ACC112 (cell line): Measurements from ENCODE around the gene CCZ1.
"Not testable (repeated sequence)": the region's sequence is repeated elsewhere in the genome, so short reads cannot be mapped to it uniquely, and the experiment has no call there.

Experiments
- H2AFZ ChIP-seq: fragments of 200-600 bp; sonication (generic); one replicate; pipeline ENCODE4 v1.6.0; 2017; ENCODE audit warnings: antibody characterized with exemption, low read length; ENCODE audit not compliant: unreplicated experiment
- H3K27ac ChIP-seq: fragments of 200-600 bp; sonication (generic); 2 replicates; pipeline ENCODE4 v1.5.1; 2014; ENCODE audit warnings: low read depth, mild to moderate bottlenecking, antibody characterized with exemption, low read length, moderate library complexity
- H3K27me3 ChIP-seq: fragments of 200-600 bp; sonication (generic); 2 replicates; pipeline ENCODE4 v1.6.1; 2014; ENCODE audit warnings: mild to moderate bottlenecking, antibody characterized with exemption, low read length, moderate library complexity, mixed read lengths; ENCODE audit not compliant: insufficient read depth
- H3K36me3 ChIP-seq: fragments of 200-600 bp; sonication (generic); 2 replicates; pipeline ENCODE4 v1.6.1; 2016; ENCODE audit warnings: mild to moderate bottlenecking, antibody characterized with exemption, low read length, moderate library complexity, mixed read lengths; ENCODE audit not compliant: insufficient read depth
- H3K4me1 ChIP-seq: fragments of 200-600 bp; sonication (generic); one replicate; pipeline ENCODE4 v1.6.1; 2016; ENCODE audit warnings: low read length, mixed read lengths; ENCODE audit not compliant: insufficient read depth, unreplicated experiment, control insufficient read depth
- H3K4me3 ChIP-seq: fragments of 200-600 bp; sonication (generic); 2 replicates; pipeline ENCODE4 v1.5.1; 2014; ENCODE audit warnings: mild to moderate bottlenecking, low read depth, low read length
- H3K79me2 ChIP-seq: fragments of 200-600 bp; sonication (generic); one replicate; pipeline ENCODE4 v1.6.0; 2016; ENCODE audit warnings: low read length; ENCODE audit not compliant: control insufficient read depth, unreplicated experiment, insufficient read depth

The CCZ1 gene

DNA sequence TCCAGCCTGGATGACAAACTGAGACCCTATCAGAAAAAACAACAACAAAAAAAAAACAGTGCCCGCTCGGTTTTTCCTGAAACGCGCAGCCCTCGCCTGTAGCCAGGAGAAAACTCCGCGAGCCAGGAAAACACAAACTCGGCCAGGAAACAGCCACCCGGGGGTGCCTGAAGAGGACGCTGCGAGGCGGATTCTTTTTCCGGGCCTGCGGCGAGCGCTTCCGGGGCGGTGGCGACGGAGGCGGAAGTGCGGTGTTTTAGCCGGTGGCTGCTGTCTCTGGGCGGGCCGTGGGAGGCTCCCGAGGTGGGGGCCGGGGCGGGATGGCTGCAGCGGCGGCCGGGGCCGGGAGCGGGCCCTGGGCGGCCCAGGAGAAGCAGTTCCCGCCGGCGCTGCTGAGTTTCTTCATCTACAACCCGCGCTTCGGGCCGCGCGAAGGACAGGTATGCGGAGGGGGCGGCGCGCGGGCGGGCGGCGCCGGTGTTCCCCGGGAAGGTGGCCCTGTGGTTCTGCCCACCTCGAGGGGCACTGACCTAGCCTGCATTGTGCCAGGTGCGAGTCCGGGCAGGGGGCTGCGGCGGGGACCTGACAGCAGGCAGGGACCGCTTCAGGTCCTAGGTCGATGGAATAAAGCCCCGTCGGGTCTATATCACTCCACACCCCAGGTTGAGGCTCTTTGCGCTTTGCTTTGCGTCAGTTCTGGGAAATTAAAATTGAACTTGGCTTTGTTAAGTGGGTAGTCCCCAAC is at the start of gene CCZ1:
CCZ1 (plus strand) TSS at position 254 of the 745 bp plus-strand sequence; CDS start at position 321, 67 bp downstream.
- H3K79me2 ChIP-seq, H3K27ac ChIP-seq, H3K36me3 ChIP-seq, H3K4me1 ChIP-seq, H2AFZ ChIP-seq, H3K27me3 ChIP-seq: not testable (repeated sequence)
- peak within 1 kb of the TSS; percentile 66 for H3K4me3 ChIP-seq

- Histone ChIP-seq H3K4me1 (peaks cover 3% of the 10 kb centered on the region), H2AFZ (no peak overlapping the region), H3K79me2 (no peaks in the 10 kb centered on the region), H3K4me3 (no peak overlapping the region), H3K27ac (no peak overlapping the region), H3K27me3 (no peaks in the 10 kb centered on the region), H3K36me3 (no peaks in the 10 kb centered on the region)
These were observed 47.6 kb upstream of the CCZ1 start for GRCh38 chr7:5850944-5851343.

- Histone ChIP-seq H3K4me1 (peaks cover 2% of the 10 kb centered on the region), H3K36me3 (no peaks in the 10 kb centered on the region), H3K79me2 (no peaks in the 10 kb centered on the region), H3K4me3 (no peak overlapping the region), H2AFZ (no peak overlapping the region), H3K27me3 (no peaks in the 10 kb centered on the region), H3K27ac (no peak overlapping the region)
These were observed 43.8 kb upstream of the CCZ1 start for GRCh38 chr7:5854738-5855137.

DNA sequence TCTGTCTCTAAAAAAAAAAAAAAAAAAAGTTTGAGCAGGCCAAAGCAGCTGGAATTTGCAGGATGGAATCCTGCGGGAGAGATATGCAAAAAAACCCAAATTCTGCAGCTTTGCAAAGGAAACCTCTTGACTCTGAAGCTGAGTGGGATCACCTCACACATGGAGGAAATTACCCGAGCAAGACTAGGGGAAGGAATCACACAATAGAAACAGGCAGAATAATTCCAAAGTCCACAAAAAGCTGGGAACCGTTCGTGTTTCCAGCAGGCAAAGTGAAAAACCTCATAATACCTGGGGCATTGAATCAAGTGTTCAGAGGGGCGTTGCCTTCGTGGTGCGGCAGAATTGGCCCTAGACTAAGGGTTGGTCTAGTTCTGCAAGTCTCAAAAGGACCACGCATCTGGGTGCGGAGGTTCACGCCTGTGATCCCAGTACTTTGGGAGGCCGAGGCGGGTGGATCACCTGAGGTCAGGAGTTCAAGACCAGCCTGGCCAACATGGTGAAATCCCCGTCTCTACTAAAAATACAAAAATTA is 41.4 kb upstream of the CCZ1 start:
- H3K27ac ChIP-seq, H3K36me3 ChIP-seq, H3K27me3 ChIP-seq, H2AFZ ChIP-seq, H3K4me3 ChIP-seq, H3K4me1 ChIP-seq, H3K79me2 ChIP-seq: not testable (repeated sequence)

DNA sequence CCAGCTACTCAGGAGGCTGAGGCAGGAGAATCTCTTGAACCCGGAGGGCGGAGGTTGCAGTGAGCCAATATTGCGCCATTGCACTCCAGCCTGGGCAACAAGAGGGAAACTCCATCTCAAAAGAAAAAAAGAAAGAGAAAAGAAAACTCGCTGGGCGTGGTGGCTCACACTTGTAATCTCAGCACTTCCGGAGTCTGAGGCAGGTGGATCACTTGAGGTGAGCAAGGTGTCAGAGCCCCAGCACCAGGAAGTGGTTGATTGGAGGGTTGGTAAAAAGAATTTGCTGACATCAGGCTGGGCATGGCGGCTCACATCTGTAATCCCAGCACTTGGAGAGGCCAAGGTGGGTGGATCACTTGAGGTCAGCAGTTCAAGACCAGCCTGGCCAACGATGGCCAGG is 40.0 kb upstream of the CCZ1 start:
- not testable (repeated sequence) for H3K27me3 ChIP-seq

DNA sequence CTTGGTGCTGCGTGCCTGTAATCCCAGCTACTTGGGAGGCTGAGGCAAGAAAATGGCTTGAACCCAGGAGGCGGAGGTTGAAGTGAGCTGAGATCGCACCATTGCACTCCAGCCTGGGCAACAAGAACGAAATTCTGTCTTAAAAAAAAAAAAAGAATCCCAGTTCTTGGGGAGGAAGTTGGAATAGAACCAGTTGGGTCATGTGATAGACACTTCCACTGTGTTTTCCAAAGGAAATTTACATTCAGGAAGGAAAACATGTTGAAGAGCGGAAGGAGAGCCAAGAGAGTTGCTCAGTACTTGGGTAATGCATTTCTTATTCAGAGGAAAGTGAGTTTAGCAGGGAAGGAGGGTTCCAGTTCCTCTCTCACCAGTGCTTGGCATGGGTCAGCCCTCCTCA is 37.3 kb upstream of the CCZ1 start:
- H2AFZ ChIP-seq, H3K36me3 ChIP-seq, H3K4me3 ChIP-seq, H3K79me2 ChIP-seq, H3K27me3 ChIP-seq, H3K4me1 ChIP-seq, H3K27ac ChIP-seq: not testable (repeated sequence)

More for the DNA sequence above, 40.0 kb upstream of the CCZ1 start:
- not testable (repeated sequence) for H3K79me2 ChIP-seq, H3K4me3 ChIP-seq, H2AFZ ChIP-seq, H3K36me3 ChIP-seq, H3K4me1 ChIP-seq, H3K27ac ChIP-seq

DNA sequence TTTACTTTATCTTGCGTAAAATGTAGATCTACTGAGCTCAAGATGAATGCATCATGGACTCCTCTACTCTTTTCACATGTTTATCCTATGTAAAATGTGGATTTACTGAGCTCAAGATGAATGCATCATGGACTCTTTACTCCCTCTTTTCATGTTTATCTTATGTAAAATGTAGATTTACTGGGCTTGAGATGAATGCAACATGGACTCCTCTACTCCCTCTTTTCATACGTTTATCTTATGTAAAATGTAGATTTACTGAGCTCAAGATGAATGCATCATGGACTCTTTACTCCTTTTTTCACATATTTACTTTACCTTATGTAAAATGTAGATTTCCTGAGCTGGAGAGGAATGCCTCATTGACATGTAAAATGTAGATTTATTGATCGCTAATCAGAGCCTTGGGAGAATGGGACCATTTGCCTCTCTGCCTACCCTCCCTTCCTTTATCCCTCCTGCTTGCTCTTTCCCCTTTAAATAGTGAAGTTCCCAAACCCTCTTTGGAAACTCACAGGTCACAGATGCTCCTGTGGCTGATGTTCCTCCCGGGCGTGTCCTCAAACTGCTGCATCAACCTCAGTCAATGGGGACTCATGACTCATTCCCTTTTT is 35.7 kb upstream of the CCZ1 start:
- not testable (repeated sequence) for H3K79me2 ChIP-seq, H3K4me3 ChIP-seq, H3K36me3 ChIP-seq, H3K27ac ChIP-seq, H2AFZ ChIP-seq, H3K4me1 ChIP-seq
- H3K27me3 ChIP-seq: 0 out of 2 replicates have a peak, but pooled peaks cover 11% of the 10 kb centered on the region

DNA sequence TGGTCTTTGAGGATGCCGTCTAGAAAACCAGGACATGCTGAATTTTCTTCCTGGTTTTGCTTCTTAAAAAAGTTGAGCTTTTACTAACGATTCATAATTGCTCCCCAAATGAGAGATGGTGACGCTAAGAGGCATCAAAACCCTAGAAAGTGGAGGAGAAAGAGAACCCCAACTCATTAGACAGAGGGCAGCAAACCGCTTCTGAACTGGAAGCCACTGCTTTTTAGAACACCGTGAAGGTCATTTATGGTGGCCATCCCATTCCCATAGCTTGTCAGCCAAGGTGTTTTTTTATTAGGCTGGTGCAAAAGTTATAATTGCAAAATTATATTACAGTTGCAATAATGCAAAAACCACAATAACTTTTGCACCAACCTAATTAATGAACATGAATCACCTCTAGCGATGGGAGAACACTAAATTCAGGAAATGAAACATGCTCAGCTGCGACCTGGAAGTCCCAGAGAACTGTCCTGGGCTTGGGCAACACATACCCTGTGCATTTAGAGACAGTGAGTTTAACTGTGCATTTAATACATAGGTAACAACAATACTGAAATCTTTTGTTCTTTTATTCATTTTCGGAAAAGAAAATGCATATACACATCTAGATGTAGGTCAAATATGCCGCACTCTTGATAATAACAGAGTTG is 33.1 kb upstream of the CCZ1 start:
- 0 out of 2 replicates have a peak, but pooled peaks cover 11% of the 10 kb centered on the region for H3K27me3 ChIP-seq
- not testable (repeated sequence) for H3K4me1 ChIP-seq, H3K36me3 ChIP-seq, H3K27ac ChIP-seq, H3K4me3 ChIP-seq, H3K79me2 ChIP-seq, H2AFZ ChIP-seq

GRCh38 chr7:5867060-5867459 is 31.5 kb upstream of the CCZ1 start:
- no peak overlapping the region for H3K4me3 ChIP-seq

GRCh38 chr7:5868928-5869341 is 29.6 kb upstream of the CCZ1 start:
- not testable (repeated sequence) for H2AFZ ChIP-seq, H3K4me1 ChIP-seq, H3K36me3 ChIP-seq, H3K4me3 ChIP-seq, H3K27ac ChIP-seq, H3K79me2 ChIP-seq
- H3K27me3 ChIP-seq: 0 out of 2 replicates have a peak, but pooled peaks cover 11% of the 10 kb centered on the region

More at GRCh38 chr7:5867060-5867459, 31.5 kb upstream of the CCZ1 start:
- H3K27ac ChIP-seq: no peak overlapping the region
- no peak overlapping the region for H2AFZ ChIP-seq
- no peaks in the 10 kb centered on the region for H3K36me3 ChIP-seq
- H3K4me1 ChIP-seq: no peaks in the 10 kb centered on the region
- H3K79me2 ChIP-seq: no peaks in the 10 kb centered on the region
- H3K27me3 ChIP-seq: 0 out of 2 replicates have a peak, but pooled peaks cover 11% of the 10 kb centered on the region
